ENCODE data around the gene GSX2. TPM values are rescaled to one million over a fixed set of nuclear protein-coding genes. Genes with fewer than 3 reads are reported as not detected.

Gene GSX2
- polyA plus RNA-seq, 2 donors, result not detected

DNA sequence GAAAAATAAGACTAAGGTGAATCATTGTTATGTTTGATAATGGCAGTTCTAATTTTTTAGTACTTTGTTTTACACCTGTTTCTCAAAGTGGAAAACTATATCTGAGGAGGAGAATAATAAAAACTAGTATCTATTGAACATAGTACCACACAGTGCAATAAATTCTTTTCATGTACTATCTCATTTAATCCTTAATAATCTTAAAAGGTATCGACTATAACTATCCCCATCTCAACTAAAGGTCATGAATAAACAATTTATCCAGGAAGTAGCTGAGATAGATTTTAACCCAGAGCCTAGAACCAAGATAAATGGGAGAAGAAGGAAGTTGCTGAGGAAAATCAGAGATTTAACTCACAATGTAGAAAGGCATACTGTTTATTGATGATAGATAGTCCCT is 38.1 kb upstream of the GSX2 start:
- no peaks in the 10 kb centered on the region for H3K36me3 ChIP-seq (ENCODE audit: control insufficient read depth in 2 of 2, insufficient read depth in 2 of 2, low read length in 1 of 2)
- H3K4me1 ChIP-seq (ENCODE audit: control insufficient read depth in 2 of 2, insufficient read depth in 2 of 2, low read length in 1 of 2), result peaks cover 0 to 4% of the 10 kb centered on the region in 2 donors
- 63 to 75% methylated on average over 1 of the region's 1 CpG for WGBS, 2 donors
- H3K27me3 ChIP-seq (ENCODE audit: control insufficient read depth in 1 of 2, insufficient read depth in 2 of 2, low read length in 2 of 2), result no peaks in the 10 kb centered on the region
- H3K4me3 ChIP-seq (ENCODE audit: low read depth in 1 of 2, low read length in 2 of 2), result peak overlapping the region in 1 of 2 donors; percentile 98
- H3K27ac ChIP-seq (ENCODE audit: low read depth in 2 of 2, low read length in 1 of 2), result no peak overlapping the region
- H3K9me3 ChIP-seq (ENCODE audit: control insufficient read depth in 2 of 2, insufficient read depth in 1 of 2, low read depth in 1 of 2, low read length in 1 of 2), result no peaks in the 10 kb centered on the region

DNA sequence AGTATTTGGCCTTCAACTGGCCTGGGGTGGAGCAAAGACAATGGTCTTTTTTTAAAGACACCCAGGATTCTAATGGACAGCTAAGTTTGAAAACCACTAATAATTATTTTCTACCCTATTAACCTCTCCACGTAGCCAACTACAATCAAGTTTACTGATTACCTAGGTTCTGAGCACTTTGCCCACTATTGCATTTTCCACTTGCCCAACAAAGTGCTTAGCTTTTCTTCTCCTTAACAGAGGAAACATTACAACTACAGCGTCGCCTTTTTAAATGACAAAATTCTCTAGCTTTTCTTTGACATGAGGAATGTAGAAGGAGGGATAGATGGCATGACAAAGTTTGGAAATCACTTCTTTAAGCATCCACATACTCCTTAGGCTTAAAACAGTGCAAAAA is 37.6 kb upstream of the GSX2 start:
- H3K9me3 ChIP-seq (ENCODE audit: control insufficient read depth in 2 of 2, insufficient read depth in 1 of 2, low read depth in 1 of 2, low read length in 1 of 2), result no peaks in the 10 kb centered on the region
- H3K27ac ChIP-seq (ENCODE audit: low read depth in 2 of 2, low read length in 1 of 2), result no peak overlapping the region
- no peaks in the 10 kb centered on the region for H3K27me3 ChIP-seq (ENCODE audit: control insufficient read depth in 1 of 2, insufficient read depth in 2 of 2, low read length in 2 of 2)
- 60 to 62% methylated on average over 3 of the region's 3 CpGs for WGBS, 2 donors
- H3K4me3 ChIP-seq (ENCODE audit: low read depth in 1 of 2, low read length in 2 of 2), result peak overlapping the region in 1 of 2 donors; percentile 98
- H3K36me3 ChIP-seq (ENCODE audit: control insufficient read depth in 2 of 2, insufficient read depth in 2 of 2, low read length in 1 of 2), result no peaks in the 10 kb centered on the region
- H3K4me1 ChIP-seq (ENCODE audit: control insufficient read depth in 2 of 2, insufficient read depth in 2 of 2, low read length in 1 of 2), result peaks cover 0 to 4% of the 10 kb centered on the region in 2 donors

- Histone ChIP-seq H3K9me3 (ENCODE audit: control insufficient read depth in 2 of 2, insufficient read depth in 1 of 2, low read depth in 1 of 2, low read length in 1 of 2) (no peaks in the 10 kb centered on the region), H3K27ac (ENCODE audit: low read depth in 2 of 2, low read length in 1 of 2) (peak overlapping the region; percentile 90 to 96), H3K36me3 (ENCODE audit: control insufficient read depth in 2 of 2, insufficient read depth in 2 of 2, low read length in 1 of 2) (no peaks in the 10 kb centered on the region), H3K27me3 (ENCODE audit: control insufficient read depth in 1 of 2, insufficient read depth in 2 of 2, low read length in 2 of 2) (no peaks in the 10 kb centered on the region), H3K4me3 (ENCODE audit: low read depth in 1 of 2, low read length in 2 of 2) (peak overlapping the region; percentile 98), H3K4me1 (ENCODE audit: control insufficient read depth in 2 of 2, insufficient read depth in 2 of 2, low read length in 1 of 2) (peaks cover 0 to 4% of the 10 kb centered on the region in 2 donors)
- 1 to 3% methylated on average over 4 of the region's 4 CpGs for WGBS, 2 donors
These were observed 36.7 kb upstream of the GSX2 start for GRCh38 chr4:54063229-54063628.

GRCh38 chr4:54063737-54064316 is 36.1 kb upstream of the GSX2 start:
- Histone ChIP-seq H3K4me3 (ENCODE audit: low read depth in 1 of 2, low read length in 2 of 2) (peak overlapping the region; percentile 98), H3K27ac (ENCODE audit: low read depth in 2 of 2, low read length in 1 of 2) (peak overlapping the region; percentile 90 to 96), H3K4me1 (ENCODE audit: control insufficient read depth in 2 of 2, insufficient read depth in 2 of 2, low read length in 1 of 2) (peaks cover 0 to 4% of the 10 kb centered on the region in 2 donors), H3K9me3 (ENCODE audit: control insufficient read depth in 2 of 2, insufficient read depth in 1 of 2, low read depth in 1 of 2, low read length in 1 of 2) (no peaks in the 10 kb centered on the region), H3K36me3 (ENCODE audit: control insufficient read depth in 2 of 2, insufficient read depth in 2 of 2, low read length in 1 of 2) (no peaks in the 10 kb centered on the region), H3K27me3 (ENCODE audit: control insufficient read depth in 1 of 2, insufficient read depth in 2 of 2, low read length in 2 of 2) (no peaks in the 10 kb centered on the region)
- WGBS, 2 donors, result 1% methylated on average over 38 of the region's 38 CpGs

DNA sequence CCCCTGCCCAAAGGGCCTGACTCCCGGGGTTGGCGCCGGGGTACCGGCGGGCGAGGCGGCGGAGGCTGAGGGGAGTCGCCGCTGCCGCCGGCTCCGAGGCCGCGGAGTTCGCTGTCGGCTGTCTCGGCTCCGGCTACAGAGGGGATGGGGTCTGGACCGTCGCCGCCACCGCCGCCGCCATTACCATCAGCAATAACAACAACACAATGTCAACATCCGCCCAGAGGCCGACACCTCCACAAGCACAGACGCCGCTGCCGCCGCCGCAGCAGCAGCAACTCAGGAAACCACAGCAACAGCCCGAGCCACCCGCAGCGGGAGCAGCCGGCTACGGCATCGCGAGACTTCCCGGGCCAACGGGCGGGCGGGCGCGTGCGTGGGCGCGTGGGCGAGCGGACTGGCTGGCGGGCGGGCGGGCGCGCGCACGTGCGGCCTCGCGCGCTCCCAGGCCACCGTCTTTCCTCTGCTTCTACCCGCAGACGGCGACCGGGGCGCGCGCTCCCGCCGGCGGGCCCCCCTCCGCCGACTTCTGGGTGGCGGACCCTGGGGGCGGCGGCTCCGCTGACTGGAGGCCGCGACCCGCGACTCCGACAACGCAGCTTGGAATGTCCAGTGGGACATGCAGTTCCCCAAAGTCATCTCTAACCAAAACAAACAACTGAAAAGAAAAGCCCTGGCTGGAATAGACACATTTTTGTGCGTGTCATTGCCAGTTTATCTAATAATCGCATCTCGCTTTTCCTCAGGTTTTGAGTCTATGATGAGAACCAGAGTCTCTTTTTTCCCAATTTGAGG is 35.4 kb upstream of the GSX2 start, which contains the start of gene CHIC2:
Gene CHIC2, minus strand, starts transcription at position 289 of the 795 bp plus-strand sequence. CDS start 305 bp downstream, outside the sequence.
- WGBS, 2 donors, result 0 to 1% methylated on average over 78 to 87 of the region's 87 CpGs
- Histone ChIP-seq H3K27ac (ENCODE audit: low read depth in 2 of 2, low read length in 1 of 2) (peak within 1 kb of the TSS; percentile 90 to 96), H3K36me3 (ENCODE audit: control insufficient read depth in 2 of 2, insufficient read depth in 2 of 2, low read length in 1 of 2) (no peaks in the 10 kb centered on the region), H3K9me3 (ENCODE audit: control insufficient read depth in 2 of 2, insufficient read depth in 1 of 2, low read depth in 1 of 2, low read length in 1 of 2) (no peaks in the 10 kb centered on the region), H3K4me3 (ENCODE audit: low read depth in 1 of 2, low read length in 2 of 2) (peak within 1 kb of the TSS; percentile 98), H3K4me1 (ENCODE audit: control insufficient read depth in 2 of 2, insufficient read depth in 2 of 2, low read length in 1 of 2) (peaks cover 0 to 4% of the 10 kb centered on the region in 2 donors), H3K27me3 (ENCODE audit: control insufficient read depth in 1 of 2, insufficient read depth in 2 of 2, low read length in 2 of 2) (no peaks in the 10 kb centered on the region)

DNA sequence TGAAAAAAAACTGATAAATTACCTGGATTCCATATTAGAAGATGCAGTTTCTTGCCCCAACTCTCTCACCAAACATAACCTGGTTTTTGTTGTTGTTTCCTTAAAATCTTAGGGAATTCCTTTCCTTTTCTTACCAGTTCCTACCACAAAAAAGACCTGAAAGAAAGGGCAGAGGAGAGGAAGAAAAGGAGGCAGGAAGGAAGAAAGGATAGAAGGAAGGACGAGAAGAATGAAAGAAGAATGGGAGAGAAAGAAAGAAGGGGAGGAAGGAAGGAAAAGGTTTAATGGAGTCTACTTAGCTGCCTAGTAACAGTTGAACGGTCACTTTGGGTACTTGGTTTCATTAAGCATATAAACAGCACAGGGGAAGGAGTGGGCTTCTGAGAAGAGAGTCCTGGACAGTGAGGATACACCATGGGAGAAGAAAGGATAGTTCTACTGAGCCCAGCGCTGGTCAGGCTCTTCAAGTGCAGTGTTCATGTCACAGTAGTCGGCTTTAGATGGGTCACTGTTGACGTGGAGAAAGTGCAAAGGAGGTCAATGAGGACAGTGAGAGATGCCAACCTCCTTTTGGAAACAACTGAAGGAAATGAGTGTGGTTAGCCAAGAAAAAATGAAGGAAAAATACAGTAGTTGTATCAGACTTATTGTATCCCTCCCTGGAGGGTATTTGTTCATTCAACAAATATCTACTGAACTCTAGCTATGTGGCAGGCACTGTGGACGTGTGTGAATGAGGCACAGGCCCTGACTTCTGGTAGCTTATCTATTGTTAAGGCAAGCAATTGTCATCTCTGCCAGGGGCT is 34.5 kb upstream of the GSX2 start:
- Histone ChIP-seq H3K27me3 (ENCODE audit: control insufficient read depth in 1 of 2, insufficient read depth in 2 of 2, low read length in 2 of 2) (no peaks in the 10 kb centered on the region), H3K4me1 (ENCODE audit: control insufficient read depth in 2 of 2, insufficient read depth in 2 of 2, low read length in 1 of 2) (peaks cover 0 to 4% of the 10 kb centered on the region in 2 donors), H3K9me3 (ENCODE audit: control insufficient read depth in 2 of 2, insufficient read depth in 1 of 2, low read depth in 1 of 2, low read length in 1 of 2) (no peaks in the 10 kb centered on the region), H3K36me3 (ENCODE audit: control insufficient read depth in 2 of 2, insufficient read depth in 2 of 2, low read length in 1 of 2) (no peaks in the 10 kb centered on the region), H3K4me3 (ENCODE audit: low read depth in 1 of 2, low read length in 2 of 2) (no peak overlapping the region), H3K27ac (ENCODE audit: low read depth in 2 of 2, low read length in 1 of 2) (peak overlapping the region; percentile 56 to 86)
- 59 to 68% methylated on average over 6 of the region's 6 CpGs for WGBS, 2 donors

DNA sequence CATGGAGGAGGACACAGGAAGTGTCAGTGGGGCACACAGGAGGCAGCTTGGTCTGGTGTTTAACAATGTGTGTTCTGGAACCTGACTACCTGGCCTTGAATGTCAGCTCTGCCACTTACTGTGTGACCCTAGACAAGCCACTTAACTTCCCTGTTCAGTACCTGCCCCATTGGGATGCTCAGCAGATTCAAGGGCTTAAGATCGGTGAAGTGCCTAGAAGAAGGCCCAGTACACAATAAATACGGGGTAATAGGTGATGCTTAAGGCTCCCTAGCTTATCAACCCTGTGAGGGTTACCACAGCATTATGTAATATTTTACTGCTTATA is 33.9 kb upstream of the GSX2 start:
- peaks cover 0 to 4% of the 10 kb centered on the region in 2 donors for H3K4me1 ChIP-seq (ENCODE audit: control insufficient read depth in 2 of 2, insufficient read depth in 2 of 2, low read length in 1 of 2)
- no peaks in the 10 kb centered on the region for H3K9me3 ChIP-seq (ENCODE audit: control insufficient read depth in 2 of 2, insufficient read depth in 1 of 2, low read depth in 1 of 2, low read length in 1 of 2)
- no peak overlapping the region for H3K4me3 ChIP-seq (ENCODE audit: low read depth in 1 of 2, low read length in 2 of 2)
- 88 to 91% methylated on average over 2 of the region's 2 CpGs for WGBS, 2 donors
- no peaks in the 10 kb centered on the region for H3K27me3 ChIP-seq (ENCODE audit: control insufficient read depth in 1 of 2, insufficient read depth in 2 of 2, low read length in 2 of 2)
- peak overlapping the region; percentile 56 to 86 for H3K27ac ChIP-seq (ENCODE audit: low read depth in 2 of 2, low read length in 1 of 2)
- no peaks in the 10 kb centered on the region for H3K36me3 ChIP-seq (ENCODE audit: control insufficient read depth in 2 of 2, insufficient read depth in 2 of 2, low read length in 1 of 2)

GRCh38 chr4:54066718-54067129 is 33.2 kb upstream of the GSX2 start:
- H3K4me1 ChIP-seq (ENCODE audit: control insufficient read depth in 2 of 2, insufficient read depth in 2 of 2, low read length in 1 of 2), result peaks cover 0 to 4% of the 10 kb centered on the region in 2 donors
- no peaks in the 10 kb centered on the region for H3K9me3 ChIP-seq (ENCODE audit: control insufficient read depth in 2 of 2, insufficient read depth in 1 of 2, low read depth in 1 of 2, low read length in 1 of 2)
- no peak overlapping the region for H3K4me3 ChIP-seq (ENCODE audit: low read depth in 1 of 2, low read length in 2 of 2)
- peak overlapping the region; percentile 86 to 91 for H3K27ac ChIP-seq (ENCODE audit: low read depth in 2 of 2, low read length in 1 of 2)
- no peaks in the 10 kb centered on the region for H3K27me3 ChIP-seq (ENCODE audit: control insufficient read depth in 1 of 2, insufficient read depth in 2 of 2, low read length in 2 of 2)
- 43 to 50% methylated on average over 2 of the region's 2 CpGs for WGBS, 2 donors
- no peaks in the 10 kb centered on the region for H3K36me3 ChIP-seq (ENCODE audit: control insufficient read depth in 2 of 2, insufficient read depth in 2 of 2, low read length in 1 of 2)

GRCh38 chr4:54067166-54067565 is 32.8 kb upstream of the GSX2 start:
- Histone ChIP-seq H3K36me3 (ENCODE audit: control insufficient read depth in 2 of 2, insufficient read depth in 2 of 2, low read length in 1 of 2) (no peaks in the 10 kb centered on the region), H3K4me1 (ENCODE audit: control insufficient read depth in 2 of 2, insufficient read depth in 2 of 2, low read length in 1 of 2) (peaks cover 0 to 4% of the 10 kb centered on the region in 2 donors)
- 35 to 38% methylated on average over 5 of the region's 5 CpGs for WGBS, 2 donors

More at GRCh38 chr4:54067166-54067565, 32.8 kb upstream of the GSX2 start:
- Histone ChIP-seq H3K27ac (ENCODE audit: low read depth in 2 of 2, low read length in 1 of 2) (peak overlapping the region; percentile 86 to 91), H3K27me3 (ENCODE audit: control insufficient read depth in 1 of 2, insufficient read depth in 2 of 2, low read length in 2 of 2) (no peaks in the 10 kb centered on the region), H3K9me3 (ENCODE audit: control insufficient read depth in 2 of 2, insufficient read depth in 1 of 2, low read depth in 1 of 2, low read length in 1 of 2) (no peaks in the 10 kb centered on the region), H3K4me3 (ENCODE audit: low read depth in 1 of 2, low read length in 2 of 2) (no peak overlapping the region)
